Measurements from ENCODE around the gene RANGAP1. TPM values are rescaled to one million over a fixed set of nuclear protein-coding genes. Genes with fewer than 3 reads are reported as not detected.

Gene RANGAP1
- total RNA-seq, 2 donors from 2014 or later, result 114 to 142 TPM

DNA sequence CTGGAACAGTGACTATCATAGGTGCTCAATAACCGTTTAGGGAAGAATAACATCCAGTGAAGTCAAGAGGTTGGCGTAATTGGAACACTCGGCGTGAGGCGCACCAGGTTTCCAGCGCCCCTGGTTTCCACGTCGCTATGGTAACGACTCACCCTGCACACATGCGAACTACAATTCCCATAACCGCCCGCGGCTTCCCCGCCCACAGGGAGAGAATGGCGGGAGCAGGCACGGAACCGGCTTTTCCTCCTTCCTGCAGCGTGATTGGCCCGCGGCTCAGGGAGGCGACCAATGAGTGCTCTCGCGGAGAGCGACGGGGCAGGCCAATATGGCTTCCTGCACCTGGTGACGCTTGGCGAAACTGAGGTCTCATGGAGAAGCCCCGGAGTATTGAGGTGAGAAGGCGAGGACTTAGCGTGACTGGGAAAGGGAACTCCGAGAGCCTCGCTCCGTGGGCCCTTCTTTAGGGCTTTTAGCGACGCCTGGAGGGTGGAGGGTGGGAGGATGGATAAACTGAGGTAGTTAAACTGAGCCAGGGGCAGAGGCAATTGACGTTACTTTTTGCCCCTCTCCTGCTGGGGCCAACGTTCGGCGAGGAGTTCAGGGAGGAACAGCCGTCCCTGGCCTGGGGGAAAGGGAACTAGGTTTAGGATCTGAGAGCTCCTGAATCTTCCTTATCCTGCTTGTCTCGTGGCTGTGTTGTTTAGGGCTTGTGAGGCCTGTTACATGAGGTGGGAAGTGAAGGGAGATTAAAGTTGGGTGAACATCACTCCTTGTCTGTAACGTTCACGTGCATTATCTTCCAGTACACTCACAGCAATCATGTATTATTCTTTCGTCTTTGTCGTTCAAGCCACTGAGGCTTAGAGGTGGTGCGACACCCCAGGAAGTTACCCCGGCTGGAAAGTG is 80.7 kb downstream of the RANGAP1 start, which contains the start of gene L3MBTL2:
L3MBTL2 (plus strand) TSS at position 321 of the 909 bp plus-strand sequence; CDS start at position 372, 51 bp downstream.
- no peaks in the 10 kb centered on the region for H3K9me3 ChIP-seq (ENCODE audit: control insufficient read depth, low read length, poor library complexity, severe bottlenecking)
- Mint-ChIP-seq H3K4me1 (peaks cover 28% of the 10 kb centered on the region), H3K4me3 (peak within 1 kb of the TSS; percentile 99), H3K27me3 (peaks cover 5% of the 10 kb centered on the region), H3K36me3 (ENCODE audit: low read depth) (peaks cover 5% of the 10 kb centered on the region), H3K27ac (peak within 1 kb of the TSS; percentile 95)
- ATAC-seq (peak; percentile 100), DNase-seq (peak; percentile 95 to 98 (median 97))

- DNase-seq (no peak), ATAC-seq (no peak)
- Mint-ChIP-seq H3K36me3 (ENCODE audit: low read depth) (no peaks in the 10 kb centered on the region), H3K27ac (peak overlapping the region; percentile 95), H3K4me1 (peaks cover 27% of the 10 kb centered on the region), H3K27me3 (peaks cover 5% of the 10 kb centered on the region), H3K4me3 (peak overlapping the region; percentile 60)
- H3K9me3 ChIP-seq (ENCODE audit: control insufficient read depth, low read length, poor library complexity, severe bottlenecking), result no peaks in the 10 kb centered on the region
Observed at GRCh38 chr22:41204066-41204465, 81.9 kb downstream of the RANGAP1 start.

DNA sequence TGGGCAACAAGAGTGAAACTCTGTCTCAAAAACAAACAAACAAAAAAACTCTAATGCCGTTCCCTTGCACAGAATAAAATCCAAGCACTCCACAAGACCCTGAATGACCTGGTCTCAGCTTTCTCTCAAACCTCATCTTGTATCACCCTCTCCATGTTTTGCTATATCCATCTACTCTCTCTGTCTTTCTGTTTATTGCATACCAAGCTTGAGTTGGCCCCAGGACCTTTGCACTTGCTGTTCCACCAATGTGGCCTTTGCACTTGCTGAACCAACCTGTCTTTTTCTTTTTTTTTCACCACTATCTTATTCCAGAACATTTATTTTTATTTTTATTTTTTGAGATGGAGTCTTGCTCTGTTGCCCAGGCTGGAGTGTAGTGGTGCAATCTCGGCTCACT is 82.9 kb downstream of the RANGAP1 start:
- DNase-seq, result no peak
- no peak for ATAC-seq
- H3K27ac Mint-ChIP-seq, result no peak overlapping the region
- H3K9me3 ChIP-seq (ENCODE audit: control insufficient read depth, low read length, poor library complexity, severe bottlenecking), result no peaks in the 10 kb centered on the region
- no peaks in the 10 kb centered on the region for H3K36me3 Mint-ChIP-seq (ENCODE audit: low read depth)
- H3K4me1 Mint-ChIP-seq, result peaks cover 30% of the 10 kb centered on the region
- H3K4me3 Mint-ChIP-seq, result no peak overlapping the region
- peaks cover 5% of the 10 kb centered on the region for H3K27me3 Mint-ChIP-seq

DNA sequence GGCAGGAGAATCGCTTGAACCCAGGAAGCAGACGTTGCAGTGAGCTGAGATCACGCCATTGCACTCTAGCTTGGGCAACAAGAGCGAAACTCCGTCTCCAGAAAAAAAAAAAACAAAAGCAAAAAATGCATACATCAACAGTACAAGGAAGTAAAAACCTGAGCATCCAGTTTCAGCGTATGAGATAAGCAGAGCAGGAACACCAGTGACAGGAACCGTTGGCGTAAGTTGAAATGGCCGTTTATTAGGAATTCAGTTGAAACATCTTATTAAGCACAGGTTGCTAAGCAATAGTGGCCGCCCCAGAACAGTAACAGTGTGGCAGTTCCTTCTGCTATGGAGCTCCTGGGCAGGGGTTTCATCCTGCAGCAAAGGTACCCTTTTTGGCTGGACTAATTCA is 84.8 kb downstream of the RANGAP1 start:
- no peak for DNase-seq
- no peak overlapping the region for H3K4me3 Mint-ChIP-seq
- H3K27me3 Mint-ChIP-seq, result peaks cover 5% of the 10 kb centered on the region
- H3K9me3 ChIP-seq (ENCODE audit: control insufficient read depth, low read length, poor library complexity, severe bottlenecking), result no peaks in the 10 kb centered on the region
- peaks cover 32% of the 10 kb centered on the region for H3K4me1 Mint-ChIP-seq
- ATAC-seq, result no peak
- H3K27ac Mint-ChIP-seq, result no peak overlapping the region
- H3K36me3 Mint-ChIP-seq (ENCODE audit: low read depth), result no peaks in the 10 kb centered on the region

DNA sequence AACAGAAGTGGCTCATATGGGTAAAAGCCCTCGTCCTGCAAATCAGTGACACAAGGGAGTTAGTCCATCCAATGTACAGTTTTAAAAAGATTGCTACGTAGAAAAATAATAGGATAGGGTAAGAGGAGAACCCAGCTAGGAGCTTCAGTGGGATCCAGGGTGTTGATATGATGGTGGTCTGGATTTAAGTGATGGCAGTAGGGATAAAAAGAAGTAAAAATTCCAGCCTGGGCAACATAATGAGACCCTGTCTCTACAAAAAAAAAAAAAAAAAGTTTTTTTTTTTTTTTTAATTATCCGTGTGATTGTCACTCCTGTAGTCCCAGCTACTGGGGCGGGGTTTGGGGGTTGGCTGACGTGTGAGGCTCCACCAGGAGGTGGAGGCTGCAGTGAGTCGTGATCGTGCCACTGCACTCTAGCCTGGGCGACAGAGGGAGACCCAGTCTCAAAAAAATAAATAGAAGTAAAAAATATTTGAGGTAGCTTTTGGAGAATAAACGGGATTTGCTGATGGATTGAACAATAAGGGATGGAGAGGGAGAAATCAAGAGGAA is 87.9 kb downstream of the RANGAP1 start:
- H3K4me3 Mint-ChIP-seq, result peak overlapping the region; percentile 92
- peaks cover 16% of the 10 kb centered on the region for H3K4me1 Mint-ChIP-seq
- no peak overlapping the region for H3K27ac Mint-ChIP-seq
- no peaks in the 10 kb centered on the region for H3K9me3 ChIP-seq (ENCODE audit: control insufficient read depth, low read length, poor library complexity, severe bottlenecking)
- DNase-seq (peak in 2 of 3 donors; percentile 29 to 35), ATAC-seq (peak; percentile 46)
- H3K36me3 Mint-ChIP-seq (ENCODE audit: low read depth), result no peaks in the 10 kb centered on the region
- H3K27me3 Mint-ChIP-seq, result no peaks in the 10 kb centered on the region

DNA sequence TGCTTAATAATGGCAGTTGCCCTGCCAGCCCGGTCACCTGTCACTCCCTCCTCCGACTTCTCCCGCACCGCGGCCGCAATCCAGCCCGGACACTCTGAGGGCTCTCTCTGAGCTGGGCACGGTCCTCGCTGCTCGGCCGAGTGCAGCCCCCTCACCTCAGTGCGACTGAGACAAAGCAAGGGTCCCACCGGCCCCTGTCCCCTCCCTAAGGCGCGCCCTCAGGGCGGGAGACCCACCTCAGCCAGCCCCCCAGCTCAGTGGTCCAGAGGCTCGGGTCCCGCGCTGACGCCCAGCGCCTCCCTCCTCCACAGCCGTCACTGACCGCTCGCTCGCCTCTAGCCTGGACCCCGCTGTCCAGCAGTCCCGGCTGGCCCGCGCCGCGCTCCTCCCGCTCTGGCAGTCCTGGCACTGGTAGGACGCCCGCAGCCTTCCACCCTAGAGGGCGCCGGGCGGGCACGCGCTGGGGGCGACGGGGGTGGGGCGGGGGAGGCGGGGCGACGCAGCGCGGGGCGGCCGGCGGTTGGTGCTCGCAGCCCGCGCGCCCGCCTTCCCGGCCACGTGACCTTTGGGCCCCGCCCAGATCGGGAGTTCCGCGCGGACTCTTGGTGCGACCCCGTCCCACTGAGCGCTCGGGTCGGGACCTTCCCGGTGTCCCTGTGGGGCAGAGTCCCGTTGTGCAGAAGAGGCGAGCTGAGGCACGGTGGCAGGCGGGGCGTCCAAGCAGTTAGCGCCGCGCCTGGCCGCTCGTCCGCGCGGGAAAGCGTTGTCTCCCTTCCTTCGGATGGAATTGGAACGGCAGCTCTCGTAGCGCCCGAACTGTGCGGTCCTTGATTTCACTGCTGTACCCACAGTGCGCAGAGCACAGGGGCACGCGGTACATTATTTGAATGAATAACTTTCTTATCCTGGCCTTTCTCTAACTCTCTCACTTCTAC is 88.7 kb downstream of the RANGAP1 start:
- no peaks in the 10 kb centered on the region for H3K9me3 ChIP-seq (ENCODE audit: control insufficient read depth, low read length, poor library complexity, severe bottlenecking)
- Mint-ChIP-seq H3K4me1 (peaks cover 16% of the 10 kb centered on the region), H3K27me3 (no peaks in the 10 kb centered on the region), H3K36me3 (ENCODE audit: low read depth) (no peaks in the 10 kb centered on the region), H3K4me3 (peak overlapping the region; percentile 92), H3K27ac (no peak overlapping the region)
- peak; percentile 91 for ATAC-seq
- DNase-seq, result peak; percentile 69 to 87 (median 81)

Other genes starting within 250 kb of the RANGAP1 start
- 100 to 1,000 TPM; 168 to 174 TPM for gene EP300, start 193.6 kb downstream of the RANGAP1 start, total RNA-seq
- gene L3MBTL2, start 80.9 kb downstream of the RANGAP1 start, total RNA-seq, result 10 to 100 TPM; 28.9 to 31.1 TPM
- gene CHADL, start 45.3 kb downstream of the RANGAP1 start, total RNA-seq, result 1 to 10 TPM; 1.6 to 3.5 TPM
- gene ZC3H7B, start 15.3 kb upstream of the RANGAP1 start, total RNA-seq, result 10 to 100 TPM; 33.5 to 35.9 TPM
- 1 to 10 TPM; 4.8 to 7.4 TPM for gene TEF, start 95.8 kb upstream of the RANGAP1 start, total RNA-seq
- 10 to 100 TPM; 30.8 to 44.0 TPM for gene TOB2, start 160.6 kb upstream of the RANGAP1 start, total RNA-seq
- gene PHF5A, start 182.5 kb upstream of the RANGAP1 start, total RNA-seq, result 10 to 100 TPM; 31.7 to 39.6 TPM
- 10 to 100 TPM; 77.2 to 81.9 TPM for gene ACO2, start 182.9 kb upstream of the RANGAP1 start, total RNA-seq